H9 (cell line): ENCODE data around the gene ONECUT3. TPM values are rescaled to one million over a fixed set of nuclear protein-coding genes. Genes with fewer than 3 reads are reported as not detected.

Source experiments
- DNase-seq: peaks from one replicate; pipeline ENCODE4 v3.0.0-alpha.2; 2017
- H2AFZ ChIP-seq: one replicate; pipeline ENCODE4 v1.6.1; 2013; ENCODE audit warnings: mild to moderate bottlenecking, low read length, control low read depth, moderate library complexity
- H2AK5ac ChIP-seq: 2 replicates; pipeline ENCODE4 v1.6.1; 2013; ENCODE audit warnings: low read length, control low read depth, mixed read lengths; ENCODE audit not compliant: insufficient read length
- H2BK120ac ChIP-seq: one replicate; pipeline ENCODE4 v1.6.1; 2013; ENCODE audit warnings: low read depth, mild to moderate bottlenecking, low read length, control low read depth, inconsistent platforms; ENCODE audit not compliant: poor library complexity, severe bottlenecking
- H2BK12ac ChIP-seq: 2 replicates; pipeline ENCODE4 v1.6.1; 2013; ENCODE audit warnings: low read length, control low read depth, mixed read lengths, low read depth; ENCODE audit not compliant: insufficient read length
- H2BK15ac ChIP-seq: 2 replicates; pipeline ENCODE4 v1.6.1; 2013; ENCODE audit warnings: low read depth, low read length, control low read depth
- H2BK20ac ChIP-seq: one replicate; pipeline ENCODE4 v1.6.1; 2013; ENCODE audit warnings: low read depth, mild to moderate bottlenecking, low read length, control low read depth, inconsistent platforms; ENCODE audit not compliant: poor library complexity, severe bottlenecking
- H2BK5ac ChIP-seq: 2 replicates; pipeline ENCODE4 v1.6.1; 2013; ENCODE audit warnings: low read length, control low read depth, mixed read lengths; ENCODE audit not compliant: insufficient read length
- H3K14ac ChIP-seq: 2 replicates; pipeline ENCODE4 v1.6.1; 2013; ENCODE audit warnings: low read length, control low read depth; ENCODE audit not compliant: insufficient read depth
- H3K18ac ChIP-seq: 2 replicates; pipeline ENCODE4 v1.6.1; 2013; ENCODE audit warnings: low read depth, mild to moderate bottlenecking, mixed read lengths, low read length, control low read depth; ENCODE audit not compliant: insufficient read length
- H3K23ac ChIP-seq: 2 replicates; pipeline ENCODE4 v1.6.1; 2013; ENCODE audit warnings: low read length, control low read depth, mixed read lengths, low read depth; ENCODE audit not compliant: insufficient read length
- H3K23me2 ChIP-seq: 2 replicates; pipeline ENCODE4 v1.6.1; 2013; ENCODE audit warnings: low read depth, mild to moderate bottlenecking, mixed read lengths, low read length, control low read depth; ENCODE audit not compliant: insufficient read length, poor library complexity, severe bottlenecking
- H3K27ac ChIP-seq: 2 replicates; pipeline ENCODE4 v1.5.1; 2013; ENCODE audit warnings: low read length, control low read depth, mixed read lengths, low read depth; ENCODE audit not compliant: insufficient read length
- H3K27me3 ChIP-seq: 2 replicates; pipeline ENCODE4 v1.6.1; 2013; ENCODE audit warnings: low read length, control low read depth, inconsistent platforms; ENCODE audit not compliant: insufficient read depth
- H3K4ac ChIP-seq: 2 replicates; pipeline ENCODE4 v1.6.1; 2013; ENCODE audit warnings: low read depth, mild to moderate bottlenecking, control low read depth, inconsistent platforms, low read length, moderate library complexity
- H3K4me1 ChIP-seq: 2 replicates; pipeline ENCODE4 v1.6.1; 2013; ENCODE audit warnings: low read length, control low read depth, inconsistent platforms; ENCODE audit not compliant: insufficient read depth
- H3K4me2 ChIP-seq: 2 replicates; pipeline ENCODE4 v1.6.1; 2013; ENCODE audit warnings: low read length, control low read depth, mixed read lengths; ENCODE audit not compliant: insufficient read length, insufficient read depth
- H3K56ac ChIP-seq: 2 replicates; pipeline ENCODE4 v1.6.1; 2013; ENCODE audit warnings: low read depth, mild to moderate bottlenecking, mixed read lengths, low read length, control low read depth; ENCODE audit not compliant: insufficient read length
- H3K79me1 ChIP-seq: 2 replicates; pipeline ENCODE4 v1.6.1; 2013; ENCODE audit warnings: low read depth, mild to moderate bottlenecking, moderate library complexity, low read length, control low read depth, inconsistent platforms; ENCODE audit not compliant: insufficient read depth, poor library complexity, severe bottlenecking
- H3K79me2 ChIP-seq: 2 replicates; pipeline ENCODE4 v1.6.1; 2013; ENCODE audit warnings: low read length, control low read depth, inconsistent platforms; ENCODE audit not compliant: insufficient read depth
- H3K9ac ChIP-seq: 2 replicates; pipeline ENCODE4 v1.6.1; 2013; ENCODE audit warnings: low read length, control low read depth, mixed read lengths; ENCODE audit not compliant: insufficient read length; ENCODE audit errors: extremely low read depth
- H3K9me3 ChIP-seq: one replicate; pipeline ENCODE4 v1.6.1; 2013; ENCODE audit warnings: low read depth, low read length, inconsistent platforms; ENCODE audit not compliant: control insufficient read depth
- H3T11ph ChIP-seq: one replicate; pipeline ENCODE4 v1.6.1; 2013; ENCODE audit warnings: mild to moderate bottlenecking, low read length, control low read depth, inconsistent platforms
- H4K20me1 ChIP-seq: one replicate; pipeline ENCODE4 v1.6.1; 2013; ENCODE audit not compliant: control insufficient read depth, insufficient read length, insufficient read depth
- H4K5ac ChIP-seq: 2 replicates; pipeline ENCODE4 v1.6.1; 2013; ENCODE audit warnings: low read depth, mild to moderate bottlenecking, mixed read lengths, low read length, control low read depth; ENCODE audit not compliant: insufficient read length
- H4K8ac ChIP-seq: replicated peaks from 2 replicates; pipeline ENCODE4 v1.6.1; 2013; ENCODE audit warnings: low read length, control low read depth, mixed read lengths, low read depth; ENCODE audit not compliant: insufficient read length
- H4K91ac ChIP-seq: 2 replicates; pipeline ENCODE4 v1.6.1; 2013; ENCODE audit warnings: low read depth, mild to moderate bottlenecking, moderate library complexity, mixed read lengths, low read length, control low read depth; ENCODE audit not compliant: insufficient read length
- H3K27ac Mint-ChIP-seq, 3 experiments: 2 replicates in 2 of 3; 3 replicates in 1 of 3; pipeline ENCODE4 v1.8.0; 2020 to 2021; ENCODE audit warnings: mixed read lengths in 3 of 3, mild to moderate bottlenecking in 1 of 3, moderate library complexity in 1 of 3
- H3K27me3 Mint-ChIP-seq: 2 replicates; pipeline ENCODE4 v1.8.0; 2021; ENCODE audit warnings: low read depth, mild to moderate bottlenecking, moderate library complexity, mixed read lengths
- H3K36me3 Mint-ChIP-seq, 3 experiments: 2 replicates in 2 of 3; 3 replicates in 1 of 3; pipeline ENCODE4 v1.8.0; 2020 to 2021; ENCODE audit warnings: low read depth in 3 of 3, mixed read lengths in 3 of 3; ENCODE audit not compliant: insufficient read depth in 1 of 3
- H3K4me1 Mint-ChIP-seq, 2 experiments: 2 replicates each; pipeline ENCODE4 v1.8.0; 2020; ENCODE audit warnings: mixed read lengths in 2 of 2
- H3K4me3 Mint-ChIP-seq, 2 experiments: 2 replicates in 1 of 2; 3 replicates in 1 of 2; pipeline ENCODE4 v1.8.0; 2020 to 2021; ENCODE audit warnings: mild to moderate bottlenecking in 2 of 2, mixed read lengths in 2 of 2, moderate library complexity in 1 of 2
- H3K9me3 Mint-ChIP-seq, 2 experiments: 2 replicates in 1 of 2; 3 replicates in 1 of 2; pipeline ENCODE4 v1.8.0; 2020; ENCODE audit warnings: mild to moderate bottlenecking in 2 of 2, mixed read lengths in 2 of 2, moderate library complexity in 1 of 2
- WGBS: extraction: QIAGEN DNeasy Blood & Tissue Kit; methylation state at CpG from one replicate; pipeline ENCODE4 v1.1.7; 2013; ENCODE audit warnings: missing lambda C conversion rate, low lambda C conversion rate, mixed read lengths; ENCODE audit not compliant: insufficient read length; ENCODE audit errors: extremely low coverage; 5-methylcytosine and 5-hydroxymethylcytosine counted together
- total RNA-seq: library from RNA; stranded (reverse); gene quantifications from 2 replicates; pipeline ENCODE4 v1.2.1, GENCODE V29; 2021
- TF ChIP-seq, protein P1 (sequence below): fragments of 200-600 bp; sonication (generic); conservative IDR thresholded peaks from 3 replicates; pipeline ENCODE4 v1.8.0; 2021; ENCODE audit warnings: antibody characterized with exemption, mild to moderate bottlenecking

The ONECUT3 gene
- total RNA-seq, 1 experiment from 2014 or later, result 0.04 TPM

DNA sequence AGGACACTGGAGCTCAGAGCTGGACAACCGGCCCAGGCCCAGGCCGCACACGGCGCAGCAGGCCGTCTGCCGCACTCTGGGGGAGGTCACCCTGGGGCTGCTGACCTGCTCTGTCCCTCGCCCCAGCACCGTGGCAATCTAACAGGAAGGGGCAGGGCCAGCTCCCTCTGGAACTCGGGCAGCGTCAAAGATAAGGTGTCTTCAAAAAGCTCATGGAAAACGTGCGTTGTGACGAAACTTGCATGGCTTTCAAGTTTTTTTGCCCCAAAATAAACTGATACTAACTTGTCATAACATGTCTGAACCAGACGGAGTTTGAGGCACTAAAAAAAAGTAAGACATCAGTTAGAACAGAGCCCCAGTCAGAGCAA, 70.9 kb downstream of the ONECUT3 start:
- no peak overlapping the region for H3K18ac ChIP-seq
- no peak overlapping the region for H3K23ac ChIP-seq
- H3K27ac ChIP-seq, result no peak overlapping the region
- no peak overlapping the region for H4K91ac ChIP-seq
- Mint-ChIP-seq H3K36me3 (peaks cover 10 to 39% (median 31%) of the 10 kb centered on the region in 3 experiments; a peak in 6 of 7 replicates), H3K9me3 (no peaks in the 10 kb centered on the region), H3K4me3 (no peak overlapping the region), H3K4me1 (peaks cover 3 to 10% of the 10 kb centered on the region in 2 experiments; a peak in 2 of 4 replicates), H3K27me3 (no peaks in the 10 kb centered on the region), H3K27ac (0 out of 7 replicates have a peak overlapping the region, but pooled peaks of 1 of the 3 experiments have one; percentile 27)
- no peak overlapping the region for H2AFZ ChIP-seq
- H3K56ac ChIP-seq, result no peak overlapping the region
- H2BK120ac ChIP-seq, result no peak overlapping the region
- no peaks in the 10 kb centered on the region for H3K23me2 ChIP-seq
- no peak overlapping the region for H3T11ph ChIP-seq
- H3K79me1 ChIP-seq, result no peaks in the 10 kb centered on the region
- DNase-seq, result no peak
- WGBS, result no CpG with 5 or more reads among the region's 14 CpGs
- H2BK5ac ChIP-seq, result no peak overlapping the region
- H3K9ac ChIP-seq, result no peak overlapping the region
- no peak overlapping the region for H4K5ac ChIP-seq
- TF ChIP-seq, protein P1, sequence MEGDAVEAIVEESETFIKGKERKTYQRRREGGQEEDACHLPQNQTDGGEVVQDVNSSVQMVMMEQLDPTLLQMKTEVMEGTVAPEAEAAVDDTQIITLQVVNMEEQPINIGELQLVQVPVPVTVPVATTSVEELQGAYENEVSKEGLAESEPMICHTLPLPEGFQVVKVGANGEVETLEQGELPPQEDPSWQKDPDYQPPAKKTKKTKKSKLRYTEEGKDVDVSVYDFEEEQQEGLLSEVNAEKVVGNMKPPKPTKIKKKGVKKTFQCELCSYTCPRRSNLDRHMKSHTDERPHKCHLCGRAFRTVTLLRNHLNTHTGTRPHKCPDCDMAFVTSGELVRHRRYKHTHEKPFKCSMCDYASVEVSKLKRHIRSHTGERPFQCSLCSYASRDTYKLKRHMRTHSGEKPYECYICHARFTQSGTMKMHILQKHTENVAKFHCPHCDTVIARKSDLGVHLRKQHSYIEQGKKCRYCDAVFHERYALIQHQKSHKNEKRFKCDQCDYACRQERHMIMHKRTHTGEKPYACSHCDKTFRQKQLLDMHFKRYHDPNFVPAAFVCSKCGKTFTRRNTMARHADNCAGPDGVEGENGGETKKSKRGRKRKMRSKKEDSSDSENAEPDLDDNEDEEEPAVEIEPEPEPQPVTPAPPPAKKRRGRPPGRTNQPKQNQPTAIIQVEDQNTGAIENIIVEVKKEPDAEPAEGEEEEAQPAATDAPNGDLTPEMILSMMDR, result no peak
- H3K4me1 ChIP-seq, result no peaks in the 10 kb centered on the region
- H2AK5ac ChIP-seq, result no peak overlapping the region
- no peak overlapping the region for H3K4ac ChIP-seq
- H3K79me2 ChIP-seq, result no peaks in the 10 kb centered on the region
- no peak overlapping the region for H3K14ac ChIP-seq
- H2BK20ac ChIP-seq, result no peak overlapping the region
- H4K20me1 ChIP-seq, result no peaks in the 10 kb centered on the region
- H3K4me2 ChIP-seq, result no peak overlapping the region
- no peak overlapping the region for H4K8ac ChIP-seq
- no peaks in the 10 kb centered on the region for H3K27me3 ChIP-seq
- no peak overlapping the region for H2BK12ac ChIP-seq
- H2BK15ac ChIP-seq, result no peak overlapping the region
- no peaks in the 10 kb centered on the region for H3K9me3 ChIP-seq
